ENCODE results near the gene PLSCR5.

Gene PLSCR5

GRCh38 chr3:146544002-146544928 lies 60.9 kb downstream of the PLSCR5 start, which contains the start of gene PLSCR1:
Gene PLSCR1, minus strand, starts transcription at chr3:146544607. Its CDS starts 8,055 bp downstream, at chr3:146536552.
- Histone ChIP-seq H3K9me3 (ENCODE audit: control insufficient read depth, insufficient read depth, low read length) (peaks cover 3% of the 10 kb centered on the region; the same call in 1 of the 2 replicates), H3K4me3 (ENCODE audit: low read depth, low read length) (peak within 1 kb of the TSS; percentile 67), H3K4me1 (ENCODE audit: control insufficient read depth, insufficient read depth, low read length) (peaks cover 30% of the 10 kb centered on the region), H3K27me3 (ENCODE audit: control insufficient read depth, insufficient read depth, low read length) (no peaks in the 10 kb centered on the region), H3K9ac (ENCODE audit: low read depth, low read length) (peak within 1 kb of the TSS; percentile 58), H3K27ac (ENCODE audit: low read depth, low read length) (peak within 1 kb of the TSS; percentile 87), H3K36me3 (ENCODE audit: control insufficient read depth, insufficient read depth, low read length) (peaks cover 13% of the 10 kb centered on the region; the same call in 1 of the 2 replicates)

DNA sequence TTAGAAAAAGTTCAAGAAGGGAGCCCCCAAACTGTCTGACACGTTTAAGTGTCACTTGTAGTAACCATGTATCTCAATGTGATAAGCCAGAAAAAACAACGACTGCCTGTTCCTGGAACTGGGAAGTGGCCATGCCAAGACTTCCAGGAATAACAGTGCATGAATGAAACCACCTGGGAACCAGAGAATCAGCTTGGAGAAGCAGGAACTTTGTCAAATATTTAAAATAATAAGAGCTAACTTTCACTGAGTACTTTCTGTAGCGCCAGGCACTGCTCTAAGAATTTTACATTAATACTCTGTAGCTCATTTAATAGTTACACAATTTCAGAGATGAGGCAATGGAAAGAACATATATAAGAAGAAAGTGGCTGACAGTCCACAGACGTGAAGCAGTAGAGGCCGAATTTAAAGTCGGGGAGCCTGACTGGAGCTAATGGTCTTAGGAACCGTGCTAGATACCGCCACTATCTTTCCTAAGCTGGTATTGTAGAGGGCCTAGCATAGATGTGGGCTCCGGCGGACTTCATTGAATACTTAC lies 61.6 kb downstream of the PLSCR5 start:
- peaks cover 26% of the 10 kb centered on the region for H3K4me1 ChIP-seq (ENCODE audit: control insufficient read depth, insufficient read depth, low read length)
- H3K36me3 ChIP-seq (ENCODE audit: control insufficient read depth, insufficient read depth, low read length): peaks cover 16% of the 10 kb centered on the region; the same call in 1 of the 2 replicates
- peaks cover 7% of the 10 kb centered on the region; the same call in 1 of the 2 replicates for H3K9me3 ChIP-seq (ENCODE audit: control insufficient read depth, insufficient read depth, low read length)
- peak overlapping the region; percentile 67 for H3K4me3 ChIP-seq (ENCODE audit: low read depth, low read length)
- H3K27ac ChIP-seq (ENCODE audit: low read depth, low read length): peak overlapping the region; percentile 87
- peak overlapping the region; percentile 58 for H3K9ac ChIP-seq (ENCODE audit: low read depth, low read length)
- no peaks in the 10 kb centered on the region for H3K27me3 ChIP-seq (ENCODE audit: control insufficient read depth, insufficient read depth, low read length)

GRCh38 chr3:146542978-146543377 lies 62.2 kb downstream of the PLSCR5 start:
- H3K4me1 ChIP-seq (ENCODE audit: control insufficient read depth, insufficient read depth, low read length): peaks cover 26% of the 10 kb centered on the region
- peak overlapping the region; percentile 67 for H3K4me3 ChIP-seq (ENCODE audit: low read depth, low read length)
- no peaks in the 10 kb centered on the region for H3K27me3 ChIP-seq (ENCODE audit: control insufficient read depth, insufficient read depth, low read length)
- H3K9ac ChIP-seq (ENCODE audit: low read depth, low read length): no peak overlapping the region
- no peak overlapping the region for H3K27ac ChIP-seq (ENCODE audit: low read depth, low read length)
- H3K9me3 ChIP-seq (ENCODE audit: control insufficient read depth, insufficient read depth, low read length): peaks cover 7% of the 10 kb centered on the region; the same call in 1 of the 2 replicates
- H3K36me3 ChIP-seq (ENCODE audit: control insufficient read depth, insufficient read depth, low read length): peaks cover 16% of the 10 kb centered on the region; the same call in 1 of the 2 replicates

GRCh38 chr3:146542179-146542578 lies 63.0 kb downstream of the PLSCR5 start:
- H3K36me3 ChIP-seq (ENCODE audit: control insufficient read depth, insufficient read depth, low read length): peaks cover 16% of the 10 kb centered on the region; the same call in 1 of the 2 replicates
- peaks cover 26% of the 10 kb centered on the region for H3K4me1 ChIP-seq (ENCODE audit: control insufficient read depth, insufficient read depth, low read length)
- no peak overlapping the region for H3K9ac ChIP-seq (ENCODE audit: low read depth, low read length)
- no peak overlapping the region; the same call in 1 of the 2 replicates for H3K4me3 ChIP-seq (ENCODE audit: low read depth, low read length)
- peaks cover 7% of the 10 kb centered on the region; the same call in 1 of the 2 replicates for H3K9me3 ChIP-seq (ENCODE audit: control insufficient read depth, insufficient read depth, low read length)
- no peak overlapping the region for H3K27ac ChIP-seq (ENCODE audit: low read depth, low read length)
- no peaks in the 10 kb centered on the region for H3K27me3 ChIP-seq (ENCODE audit: control insufficient read depth, insufficient read depth, low read length)

GRCh38 chr3:146540978-146541377 lies 64.2 kb downstream of the PLSCR5 start:
- Histone ChIP-seq H3K27ac (ENCODE audit: low read depth, low read length) (no peak overlapping the region), H3K4me3 (ENCODE audit: low read depth, low read length) (no peak overlapping the region), H3K9ac (ENCODE audit: low read depth, low read length) (no peak overlapping the region)

DNA sequence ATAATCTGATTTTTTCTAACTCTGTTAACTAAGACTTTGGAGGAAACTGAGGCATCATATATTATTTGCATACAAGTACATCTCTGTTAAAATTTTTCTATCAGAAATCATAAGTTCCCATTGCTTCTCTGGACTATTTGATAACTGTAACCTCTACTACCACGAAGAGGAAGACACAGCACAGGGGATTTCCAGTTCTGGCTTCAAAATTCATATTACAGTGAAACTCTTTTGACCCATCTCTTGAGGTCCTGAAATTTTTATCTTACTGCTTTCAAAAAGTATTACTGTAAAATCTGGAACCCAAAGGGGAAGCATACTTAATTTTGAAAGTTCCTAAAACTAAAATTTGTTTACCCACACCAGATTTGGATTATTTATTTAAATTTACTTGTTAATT lies 64.9 kb downstream of the PLSCR5 start:
- peaks cover 16% of the 10 kb centered on the region; the same call in 1 of the 2 replicates for H3K36me3 ChIP-seq (ENCODE audit: control insufficient read depth, insufficient read depth, low read length)
- no peak overlapping the region for H3K9ac ChIP-seq (ENCODE audit: low read depth, low read length)
- no peak overlapping the region for H3K4me3 ChIP-seq (ENCODE audit: low read depth, low read length)
- peaks cover 7% of the 10 kb centered on the region; the same call in 1 of the 2 replicates for H3K9me3 ChIP-seq (ENCODE audit: control insufficient read depth, insufficient read depth, low read length)
- H3K27me3 ChIP-seq (ENCODE audit: control insufficient read depth, insufficient read depth, low read length): no peaks in the 10 kb centered on the region
- peaks cover 34% of the 10 kb centered on the region for H3K4me1 ChIP-seq (ENCODE audit: control insufficient read depth, insufficient read depth, low read length)
- no peak overlapping the region for H3K27ac ChIP-seq (ENCODE audit: low read depth, low read length)

More at GRCh38 chr3:146540978-146541377, 64.2 kb downstream of the PLSCR5 start:
- H3K9me3 ChIP-seq (ENCODE audit: control insufficient read depth, insufficient read depth, low read length): peaks cover 7% of the 10 kb centered on the region; the same call in 1 of the 2 replicates
- H3K4me1 ChIP-seq (ENCODE audit: control insufficient read depth, insufficient read depth, low read length): peaks cover 30% of the 10 kb centered on the region
- no peaks in the 10 kb centered on the region for H3K27me3 ChIP-seq (ENCODE audit: control insufficient read depth, insufficient read depth, low read length)
- peaks cover 16% of the 10 kb centered on the region; the same call in 1 of the 2 replicates for H3K36me3 ChIP-seq (ENCODE audit: control insufficient read depth, insufficient read depth, low read length)

GRCh38 chr3:146539315-146539714 lies 65.8 kb downstream of the PLSCR5 start:
- no peaks in the 10 kb centered on the region for H3K27me3 ChIP-seq (ENCODE audit: control insufficient read depth, insufficient read depth, low read length)
- H3K9me3 ChIP-seq (ENCODE audit: control insufficient read depth, insufficient read depth, low read length): peaks cover 7% of the 10 kb centered on the region; the same call in 1 of the 2 replicates
- no peak overlapping the region for H3K9ac ChIP-seq (ENCODE audit: low read depth, low read length)
- peaks cover 35% of the 10 kb centered on the region for H3K4me1 ChIP-seq (ENCODE audit: control insufficient read depth, insufficient read depth, low read length)
- no peak overlapping the region for H3K4me3 ChIP-seq (ENCODE audit: low read depth, low read length)
- H3K36me3 ChIP-seq (ENCODE audit: control insufficient read depth, insufficient read depth, low read length): peaks cover 16% of the 10 kb centered on the region; the same call in 1 of the 2 replicates
- H3K27ac ChIP-seq (ENCODE audit: low read depth, low read length): no peak overlapping the region

- Histone ChIP-seq H3K27me3 (ENCODE audit: control insufficient read depth, insufficient read depth, low read length) (no peaks in the 10 kb centered on the region), H3K9me3 (ENCODE audit: control insufficient read depth, insufficient read depth, low read length) (peaks cover 7% of the 10 kb centered on the region; the same call in 1 of the 2 replicates), H3K4me3 (ENCODE audit: low read depth, low read length) (no peak overlapping the region), H3K36me3 (ENCODE audit: control insufficient read depth, insufficient read depth, low read length) (peaks cover 19% of the 10 kb centered on the region; the same call in 1 of the 2 replicates), H3K27ac (ENCODE audit: low read depth, low read length) (no peak overlapping the region), H3K4me1 (ENCODE audit: control insufficient read depth, insufficient read depth, low read length) (peaks cover 38% of the 10 kb centered on the region), H3K9ac (ENCODE audit: low read depth, low read length) (no peak overlapping the region)
These were observed 67.5 kb downstream of the PLSCR5 start for GRCh38 chr3:146537603-146538002.

DNA sequence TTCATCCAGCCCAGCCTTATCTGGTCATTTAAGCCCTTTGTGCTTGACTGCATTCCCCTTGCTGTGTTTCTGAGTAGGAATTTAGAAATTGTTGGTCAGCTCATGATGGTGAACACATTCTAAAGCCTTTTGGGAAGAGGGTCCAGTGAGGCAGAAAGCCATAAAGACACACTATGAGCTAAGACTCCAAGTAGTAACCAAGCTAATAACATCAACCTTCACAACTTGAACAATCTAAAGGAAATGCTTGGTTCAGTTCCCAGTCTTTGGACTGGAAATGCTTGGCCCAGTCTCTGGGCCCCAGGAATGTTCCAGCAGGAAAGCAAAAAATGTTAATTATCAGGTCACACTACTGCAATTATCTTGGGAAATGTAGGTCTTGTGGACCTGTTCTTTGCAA lies 68.5 kb downstream of the PLSCR5 start:
- H3K4me1 ChIP-seq (ENCODE audit: control insufficient read depth, insufficient read depth, low read length): peaks cover 39% of the 10 kb centered on the region
- no peak overlapping the region for H3K4me3 ChIP-seq (ENCODE audit: low read depth, low read length)
- peaks cover 20% of the 10 kb centered on the region; the same call in 1 of the 2 replicates for H3K36me3 ChIP-seq (ENCODE audit: control insufficient read depth, insufficient read depth, low read length)
- H3K27me3 ChIP-seq (ENCODE audit: control insufficient read depth, insufficient read depth, low read length): no peaks in the 10 kb centered on the region
- no peak overlapping the region for H3K27ac ChIP-seq (ENCODE audit: low read depth, low read length)
- no peak overlapping the region for H3K9ac ChIP-seq (ENCODE audit: low read depth, low read length)
- H3K9me3 ChIP-seq (ENCODE audit: control insufficient read depth, insufficient read depth, low read length): peaks cover 7% of the 10 kb centered on the region; the same call in 1 of the 2 replicates
